ENCODE results near the gene DLGAP1.

The DLGAP1 gene

GRCh38 chr18:4403836-4404235 lies 51.3 kb downstream of the DLGAP1 start:
- Histone ChIP-seq H3K36me3 (no peaks in the 10 kb centered on the region), H3K9me3 (no peaks in the 10 kb centered on the region), H3K27me3 (no peaks in the 10 kb centered on the region), H3K4me1 (ENCODE audit: control insufficient read depth in 1 of 2, insufficient read depth in 1 of 2, low read depth in 1 of 2, low read length in 1 of 2) (no peaks in the 10 kb centered on the region), H3K4me3 (ENCODE audit: low read depth in 1 of 2, low read length in 1 of 2) (no peak overlapping the region), H3K27ac (no peak overlapping the region)
- TF ChIP-seq, protein P1, sequence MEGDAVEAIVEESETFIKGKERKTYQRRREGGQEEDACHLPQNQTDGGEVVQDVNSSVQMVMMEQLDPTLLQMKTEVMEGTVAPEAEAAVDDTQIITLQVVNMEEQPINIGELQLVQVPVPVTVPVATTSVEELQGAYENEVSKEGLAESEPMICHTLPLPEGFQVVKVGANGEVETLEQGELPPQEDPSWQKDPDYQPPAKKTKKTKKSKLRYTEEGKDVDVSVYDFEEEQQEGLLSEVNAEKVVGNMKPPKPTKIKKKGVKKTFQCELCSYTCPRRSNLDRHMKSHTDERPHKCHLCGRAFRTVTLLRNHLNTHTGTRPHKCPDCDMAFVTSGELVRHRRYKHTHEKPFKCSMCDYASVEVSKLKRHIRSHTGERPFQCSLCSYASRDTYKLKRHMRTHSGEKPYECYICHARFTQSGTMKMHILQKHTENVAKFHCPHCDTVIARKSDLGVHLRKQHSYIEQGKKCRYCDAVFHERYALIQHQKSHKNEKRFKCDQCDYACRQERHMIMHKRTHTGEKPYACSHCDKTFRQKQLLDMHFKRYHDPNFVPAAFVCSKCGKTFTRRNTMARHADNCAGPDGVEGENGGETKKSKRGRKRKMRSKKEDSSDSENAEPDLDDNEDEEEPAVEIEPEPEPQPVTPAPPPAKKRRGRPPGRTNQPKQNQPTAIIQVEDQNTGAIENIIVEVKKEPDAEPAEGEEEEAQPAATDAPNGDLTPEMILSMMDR (IDR thresholded peaks at IDR 0.05) = no peak

DNA sequence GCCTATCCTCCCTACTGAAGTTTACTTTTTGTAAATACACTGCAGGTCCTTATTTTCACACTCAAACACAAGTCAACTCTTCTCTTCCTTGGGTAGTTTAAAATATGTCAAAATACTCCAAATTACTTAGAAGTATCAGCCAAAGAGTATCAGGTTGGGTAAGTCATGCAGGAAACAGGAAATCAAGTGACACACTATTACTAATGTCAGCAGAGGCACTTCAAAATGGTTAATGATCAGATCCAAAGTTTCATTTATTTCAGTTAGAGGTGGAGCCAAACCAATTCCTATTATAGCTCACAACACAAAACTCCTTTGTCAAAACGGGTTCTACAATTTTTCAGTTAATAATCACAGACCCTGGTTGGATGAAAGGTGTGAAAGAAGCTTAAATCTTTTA lies 54.2 kb downstream of the DLGAP1 start:
- Histone ChIP-seq H3K36me3 (no peaks in the 10 kb centered on the region), H3K4me1 (ENCODE audit: control insufficient read depth in 1 of 2, insufficient read depth in 1 of 2, low read depth in 1 of 2, low read length in 1 of 2) (no peaks in the 10 kb centered on the region), H3K27ac (no peak overlapping the region), H3K9me3 (no peaks in the 10 kb centered on the region), H3K27me3 (no peaks in the 10 kb centered on the region), H3K4me3 (ENCODE audit: low read depth in 1 of 2, low read length in 1 of 2) (no peak overlapping the region)
- TF ChIP-seq, protein P1 (IDR thresholded peaks at IDR 0.05) = no peak

- TF ChIP-seq, protein P1 (IDR thresholded peaks at IDR 0.05) = no peak
- no peak overlapping the region for H3K27ac ChIP-seq
Measured at GRCh38 chr18:4399929-4400328, 55.2 kb downstream of the DLGAP1 start.

DNA sequence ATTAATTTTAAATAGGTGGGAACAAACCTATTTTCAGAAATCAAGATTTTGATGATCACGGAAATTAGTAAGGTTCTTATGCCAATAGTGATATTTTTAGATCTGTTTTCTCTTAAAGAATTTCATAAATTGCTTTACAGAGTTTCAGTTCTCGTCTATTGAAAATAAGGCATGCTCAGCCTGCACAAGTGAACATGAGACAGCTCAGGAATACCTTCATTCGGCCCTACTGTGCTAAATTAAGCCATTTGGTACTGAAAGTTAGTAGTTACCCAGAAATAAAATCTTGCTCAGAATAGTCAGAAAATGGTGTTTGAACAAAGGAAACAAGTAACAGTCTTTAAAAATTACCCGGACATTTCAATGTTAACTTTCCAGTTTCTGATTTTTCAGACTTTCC lies 60.4 kb downstream of the DLGAP1 start:
- no peaks in the 10 kb centered on the region for H3K27me3 ChIP-seq
- TF ChIP-seq, protein P1 (IDR thresholded peaks at IDR 0.05) = no peak
- no peak overlapping the region for H3K27ac ChIP-seq
- H3K9me3 ChIP-seq = no peaks in the 10 kb centered on the region
- no peaks in the 10 kb centered on the region for H3K4me1 ChIP-seq (ENCODE audit: control insufficient read depth in 1 of 2, insufficient read depth in 1 of 2, low read depth in 1 of 2, low read length in 1 of 2)
- H3K4me3 ChIP-seq (ENCODE audit: low read depth in 1 of 2, low read length in 1 of 2) = no peak overlapping the region
- H3K36me3 ChIP-seq = no peaks in the 10 kb centered on the region

More at GRCh38 chr18:4399929-4400328, 55.2 kb downstream of the DLGAP1 start:
- Histone ChIP-seq H3K4me3 (ENCODE audit: low read depth in 1 of 2, low read length in 1 of 2) (no peak overlapping the region), H3K9me3 (no peaks in the 10 kb centered on the region), H3K27me3 (no peaks in the 10 kb centered on the region), H3K4me1 (ENCODE audit: control insufficient read depth in 1 of 2, insufficient read depth in 1 of 2, low read depth in 1 of 2, low read length in 1 of 2) (no peaks in the 10 kb centered on the region), H3K36me3 (no peaks in the 10 kb centered on the region)

- H3K27ac ChIP-seq = no peak overlapping the region
- H3K4me1 ChIP-seq (ENCODE audit: control insufficient read depth in 1 of 2, insufficient read depth in 1 of 2, low read depth in 1 of 2, low read length in 1 of 2) = no peaks in the 10 kb centered on the region
- no peaks in the 10 kb centered on the region for H3K27me3 ChIP-seq
Measured at GRCh38 chr18:4391859-4392258, 63.2 kb downstream of the DLGAP1 start.

More at GRCh38 chr18:4391859-4392258, 63.2 kb downstream of the DLGAP1 start:
- Histone ChIP-seq H3K4me3 (ENCODE audit: low read depth in 1 of 2, low read length in 1 of 2) (no peak overlapping the region), H3K9me3 (no peaks in the 10 kb centered on the region), H3K36me3 (no peaks in the 10 kb centered on the region)
- TF ChIP-seq, protein P1 (IDR thresholded peaks at IDR 0.05) = no peak

All from neutrophil (primary cell).